Measurements from ENCODE around the gene SCN4A.
A peak's percentile ranks its signal among the peaks of the same experiment; 100 is the strongest.
"Not testable (repeated sequence)": the region's sequence is repeated elsewhere in the genome, so short reads cannot be mapped to it uniquely, and the experiment has no call there.

Gene SCN4A

DNA sequence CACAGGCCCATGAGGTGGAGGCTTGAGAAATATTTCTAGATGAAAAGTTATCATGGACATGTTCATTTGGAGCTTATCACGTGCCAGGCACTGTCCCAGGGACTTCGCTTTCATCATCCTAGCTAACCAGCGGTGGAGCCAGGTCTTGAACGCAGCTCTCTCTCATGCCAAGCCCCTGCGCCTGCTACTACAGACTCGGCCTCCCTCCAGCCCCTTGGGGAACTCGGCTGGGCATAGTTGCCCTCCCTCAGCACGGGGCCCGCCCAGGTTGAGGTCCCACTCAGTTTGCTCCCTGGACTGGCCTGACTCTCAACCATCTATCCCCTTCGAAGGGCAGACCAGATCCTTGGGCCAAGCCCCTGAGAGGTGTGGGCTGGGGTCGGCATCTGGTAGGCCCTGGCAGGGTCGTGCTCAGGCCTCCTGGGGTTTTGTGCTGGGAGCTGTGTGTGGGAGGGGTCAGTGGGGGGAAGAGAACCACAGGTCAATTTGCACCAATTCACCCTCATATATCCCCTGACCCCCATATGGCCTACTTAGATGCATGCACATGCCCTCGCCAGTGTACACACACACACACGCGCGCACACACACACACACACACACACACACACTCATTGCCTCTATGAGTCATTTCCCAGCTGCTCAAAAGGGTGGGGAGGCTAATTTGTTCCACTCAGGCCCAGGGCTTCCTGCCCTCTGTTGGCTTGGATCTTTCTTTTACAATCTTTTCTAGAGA is 12.1 kb upstream of the SCN4A start:
- peak; percentile 58 for DNase-seq

DNA sequence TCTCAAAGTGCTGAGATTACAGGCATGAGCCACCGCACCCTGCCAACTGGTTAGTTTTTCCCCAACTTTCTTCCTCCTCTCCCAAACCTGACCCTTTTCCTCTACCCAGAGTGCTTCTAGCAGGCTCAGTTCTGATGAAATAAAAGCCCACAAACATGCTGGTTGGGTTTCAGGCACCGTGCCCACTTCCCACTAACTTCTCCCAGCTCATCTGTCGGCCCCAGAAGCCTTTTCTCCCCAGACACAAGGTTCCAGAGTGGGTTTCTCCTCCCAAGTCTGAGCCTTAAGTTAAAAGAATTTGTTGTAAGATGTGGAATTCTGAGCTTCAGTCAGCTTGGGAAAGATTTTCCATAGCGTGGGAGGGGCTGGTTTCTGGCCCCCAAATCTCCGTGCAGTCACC is 11.5 kb upstream of the SCN4A start:
- DNase-seq = no peak

DNA sequence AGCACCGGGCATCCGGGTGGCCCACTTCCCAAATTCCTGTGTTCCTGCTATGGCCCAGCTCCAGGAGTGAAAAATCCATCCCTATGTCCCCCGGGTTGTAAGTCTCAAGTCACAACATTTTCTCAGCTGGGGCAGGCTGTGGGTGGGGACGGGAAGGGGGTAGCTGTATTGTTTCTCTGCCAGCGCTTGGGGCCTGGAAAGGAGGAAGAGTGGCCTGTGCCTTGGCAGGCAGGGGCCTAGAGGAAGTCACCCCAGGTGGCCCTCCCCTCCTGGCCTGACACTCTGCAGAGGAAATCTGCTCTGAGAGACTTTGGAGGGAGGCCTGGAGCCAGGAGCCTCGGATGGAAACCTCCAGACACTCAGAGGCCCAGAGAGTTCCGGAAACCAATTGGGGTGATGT is 10.6 kb upstream of the SCN4A start:
- DNase-seq = no peak

DNA sequence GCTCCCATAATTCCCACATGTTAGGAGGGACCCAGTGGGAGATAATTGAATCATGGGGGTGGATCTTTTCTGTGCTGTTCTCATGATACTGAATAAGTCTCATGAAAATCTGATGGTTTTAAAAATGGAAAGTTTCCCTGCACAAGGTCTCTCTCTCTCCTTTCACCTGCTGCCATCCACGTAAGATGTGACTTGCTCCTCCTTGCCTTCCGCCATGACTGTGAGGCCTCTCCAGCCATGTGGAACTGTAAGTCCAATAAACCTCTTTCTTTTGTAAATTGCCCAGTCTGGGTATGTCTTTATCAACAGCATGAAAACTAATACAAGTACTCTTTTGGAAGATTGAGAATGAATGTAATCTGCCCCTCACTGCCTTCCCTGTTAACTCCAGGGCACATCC is 9.9 kb upstream of the SCN4A start:
- not testable (repeated sequence) for DNase-seq

- DNase-seq = no peak
These were observed 5.8 kb upstream of the SCN4A start for GRCh38 chr17:63978272-63979200.

GRCh38 chr17:63976702-63977101 is 4.0 kb upstream of the SCN4A start:
- no peak for DNase-seq

DNA sequence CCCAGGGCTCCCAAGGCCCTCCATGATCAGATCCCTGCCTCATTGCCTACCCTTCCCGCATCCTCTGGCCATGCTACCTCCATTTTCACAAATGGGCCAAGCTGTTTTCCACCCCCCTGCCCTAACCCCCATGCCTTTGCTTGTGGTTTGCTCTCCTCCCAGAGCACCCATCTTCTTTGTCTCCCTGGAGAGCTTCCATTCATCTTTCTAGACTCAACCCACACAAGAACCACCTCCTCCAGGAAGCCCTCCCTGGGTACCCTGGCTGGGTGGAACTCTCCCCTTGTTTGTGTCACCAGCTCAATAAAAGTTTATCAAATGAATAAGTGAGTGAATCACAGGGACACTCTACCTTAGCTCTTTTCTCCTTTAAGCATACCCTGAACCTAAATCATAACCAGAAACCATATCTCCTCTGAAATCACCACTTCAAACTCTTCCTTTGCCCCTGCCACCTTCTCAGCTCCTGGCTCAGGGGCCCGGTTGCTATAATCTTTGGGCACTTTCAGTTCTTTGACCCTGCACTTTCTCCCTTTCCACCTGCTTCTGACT is 2.9 kb upstream of the SCN4A start:
- no peak for DNase-seq

GRCh38 chr17:63974594-63975192 is 2.0 kb upstream of the SCN4A start:
- DNase-seq = no peak

DNA sequence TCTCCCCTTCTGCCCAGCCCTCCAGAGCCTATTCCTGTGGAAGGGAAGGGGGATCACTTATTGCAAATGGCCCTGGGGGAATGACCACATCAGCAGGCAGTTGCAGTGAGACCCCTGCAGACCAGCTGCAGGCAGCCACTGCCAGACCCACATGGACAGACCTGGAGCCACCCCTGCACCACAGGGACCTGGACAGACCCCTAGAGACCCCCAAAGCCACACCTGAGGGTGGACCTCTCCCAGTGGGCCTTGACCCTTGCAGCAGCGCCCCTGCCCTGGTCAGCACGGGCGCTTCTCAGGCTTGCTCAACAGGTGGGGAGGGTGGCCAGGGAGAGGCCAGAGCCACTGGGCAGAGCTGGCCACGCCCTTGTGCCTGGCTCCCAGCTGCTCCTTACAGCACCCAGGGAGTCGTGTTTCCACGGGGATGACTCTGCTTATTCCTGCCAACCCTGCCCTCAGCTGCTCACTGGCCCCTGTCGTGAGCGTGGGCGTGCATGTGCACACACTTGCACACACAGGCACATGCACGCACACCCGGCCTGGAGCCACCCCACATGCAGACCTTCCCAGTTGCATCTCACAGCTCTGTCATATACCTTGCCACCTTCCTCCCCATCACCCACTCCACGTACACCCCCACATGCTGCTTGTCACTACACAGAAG is 1.3 kb upstream of the SCN4A start:
- no peak for DNase-seq

DNA sequence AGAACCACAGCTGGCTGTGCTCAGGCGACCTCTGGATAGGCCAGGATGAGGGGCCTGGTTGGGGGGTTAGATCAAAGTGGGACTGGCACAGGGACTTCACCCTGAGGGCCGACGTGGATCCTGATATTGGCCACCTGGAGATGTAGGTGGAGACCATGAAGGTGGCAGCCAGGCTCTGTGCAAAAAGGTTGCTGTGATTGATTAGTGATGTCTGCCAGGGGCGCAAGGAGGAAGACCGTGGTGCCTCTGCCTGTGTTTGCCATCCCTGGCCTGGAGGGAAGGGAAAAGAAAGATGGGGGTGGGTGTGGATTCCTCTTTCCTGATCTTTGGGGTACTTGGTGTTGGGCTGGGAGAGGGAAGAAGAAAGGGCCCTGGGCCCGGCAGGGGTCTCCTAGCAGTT is 529 bp upstream of the SCN4A start:
- DNase-seq = no peak

GRCh38 chr17:63969278-63969677 is 3.4 kb downstream of the SCN4A start:
- no peak for DNase-seq

DNA sequence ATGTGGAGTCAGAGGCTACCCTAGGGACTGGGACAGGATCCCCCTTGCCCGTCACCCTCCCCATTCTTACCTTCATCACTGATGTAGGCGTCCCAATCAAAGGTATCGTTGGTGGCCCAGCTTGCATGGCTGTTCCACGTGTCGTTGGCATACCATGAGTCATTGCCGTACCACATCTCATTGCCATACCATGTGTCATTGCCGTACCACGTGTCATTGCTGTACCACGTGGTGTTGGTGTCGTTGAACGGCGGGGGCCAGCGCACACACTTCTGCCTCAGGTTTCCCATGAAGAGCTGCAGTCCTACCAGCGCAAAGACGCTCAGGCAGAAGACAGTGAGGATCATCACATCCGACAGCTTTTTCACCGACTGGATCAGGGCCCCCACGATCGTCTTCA is 4.8 kb downstream of the SCN4A start:
- peak; percentile 30 for DNase-seq

DNA sequence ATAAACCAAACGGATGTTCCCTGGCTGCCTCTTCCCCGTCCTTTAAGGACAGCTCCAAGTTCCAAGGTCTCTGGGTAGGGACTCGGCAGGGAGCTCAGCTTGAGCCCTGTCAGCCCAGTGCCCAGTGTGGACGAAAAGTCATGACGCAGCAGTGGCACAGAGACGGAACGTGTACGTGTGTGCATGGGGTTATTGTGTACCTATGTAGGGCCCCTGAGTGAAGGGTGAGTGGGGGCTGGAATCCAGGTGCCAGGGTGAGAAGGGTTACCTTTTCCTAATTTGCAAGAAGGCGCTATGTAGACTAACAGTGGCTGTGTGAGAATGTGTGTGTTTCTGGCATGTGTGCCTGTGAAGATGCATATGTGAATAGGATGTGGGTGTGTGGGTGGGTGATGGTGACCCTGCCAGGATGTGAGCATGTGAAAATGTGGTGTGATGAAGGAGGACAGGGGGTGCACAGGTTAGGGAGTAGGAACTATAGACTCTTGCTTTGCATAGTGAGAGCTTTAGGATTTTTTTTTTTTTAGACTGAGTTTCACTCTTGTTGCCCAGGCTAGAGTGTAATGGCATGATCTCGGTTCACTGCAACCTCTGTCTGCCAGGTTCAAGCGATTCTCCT is 6.0 kb downstream of the SCN4A start:
- DNase-seq = peak; percentile 10

DNA sequence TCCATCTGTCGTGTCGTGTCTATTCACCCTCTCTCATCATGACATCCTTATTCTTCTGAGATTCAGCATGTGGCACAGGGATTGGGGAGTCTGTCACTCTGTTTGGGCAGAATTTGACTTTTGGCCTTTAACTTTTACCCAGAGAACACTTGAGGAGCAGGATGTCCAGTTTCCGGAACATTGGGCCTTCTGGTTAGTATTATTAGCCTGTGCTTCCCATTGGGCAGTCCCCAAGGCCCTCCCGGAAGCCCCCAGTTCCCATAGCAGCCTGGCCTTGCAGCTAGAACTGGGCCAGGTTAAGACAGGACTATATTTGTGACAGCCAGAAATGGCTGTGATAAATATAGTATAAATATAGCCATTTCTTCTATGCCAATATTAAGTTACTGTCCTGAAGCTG is 9.6 kb downstream of the SCN4A start:
- DNase-seq = no peak

GRCh38 chr17:63962298-63962744 is 10.4 kb downstream of the SCN4A start:
- no peak for DNase-seq

GRCh38 chr17:63961355-63962212 is 11.1 kb downstream of the SCN4A start:
- peak; percentile 26 for DNase-seq

DNA sequence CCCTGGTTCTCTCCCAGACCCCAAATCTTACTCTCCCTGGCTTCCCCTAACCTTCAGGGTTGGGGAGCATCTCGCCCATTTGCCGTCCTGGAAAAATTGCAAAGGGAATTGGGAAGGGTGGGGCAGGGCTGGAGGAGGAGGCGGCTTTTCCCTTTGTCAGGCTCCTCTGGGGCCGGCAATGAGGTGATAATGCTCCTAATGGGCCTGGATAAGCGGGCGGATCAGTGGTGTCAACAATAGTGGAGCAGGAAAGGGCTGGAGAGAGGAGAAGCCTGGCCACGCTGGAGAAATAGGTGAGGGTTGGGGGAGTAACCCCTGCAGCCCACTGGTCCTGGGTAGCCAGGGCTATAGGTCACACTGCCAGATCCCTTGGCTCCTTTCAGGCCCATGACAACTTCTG is 12.3 kb downstream of the SCN4A start:
- DNase-seq = no peak

DNA sequence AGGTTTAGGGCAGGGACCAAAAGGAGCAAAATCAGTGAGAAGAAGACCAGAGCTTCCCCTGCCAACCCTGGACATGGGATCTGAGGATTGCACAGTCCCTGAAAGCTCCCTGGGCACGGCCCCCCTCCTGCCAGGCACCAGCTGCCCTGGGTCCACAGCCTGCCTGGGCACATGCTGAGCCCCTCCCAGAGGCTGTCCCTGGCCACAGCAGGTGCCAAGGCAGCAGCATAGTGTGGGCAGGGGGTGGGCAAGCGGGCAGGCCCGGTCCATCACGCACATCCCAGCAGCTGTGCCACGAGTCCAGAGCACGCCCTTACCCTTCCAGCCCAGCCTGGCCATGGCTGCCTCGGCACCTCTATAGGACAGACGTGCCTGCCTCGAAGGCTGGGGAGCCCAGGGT is 12.7 kb downstream of the SCN4A start:
- DNase-seq = no peak

- DNase-seq = no peak
These were observed 16.3 kb downstream of the SCN4A start for GRCh38 chr17:63956296-63956920.

- DNase-seq = no peak
These were observed 16.9 kb downstream of the SCN4A start for GRCh38 chr17:63955791-63956190.

DNA sequence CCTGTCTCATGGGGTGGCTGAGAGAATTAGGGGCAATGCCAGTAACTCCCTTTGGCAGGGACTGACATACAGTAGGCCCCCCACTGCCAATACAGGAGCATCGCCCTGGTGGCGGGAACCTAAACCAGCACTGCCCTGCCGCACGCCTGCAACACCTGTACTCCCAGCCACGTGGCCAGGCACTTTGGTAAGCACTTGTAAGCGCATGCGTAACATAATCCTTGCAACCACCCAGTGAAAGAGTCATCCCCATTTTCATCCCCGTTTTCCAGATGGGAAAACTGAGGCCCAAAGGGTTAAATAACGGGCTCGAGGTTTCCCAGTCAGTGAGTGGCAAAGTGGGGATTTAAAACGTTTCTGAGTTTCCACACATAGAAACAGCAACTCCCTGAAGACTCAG is 17.5 kb downstream of the SCN4A start:
- no peak for DNase-seq

Measured in stimulated activated naive CD4-positive, alpha-beta T cell treated with Interleukin-2 at 50 U/mL for 16 hours (primary cell).